GM18861 (cell line): ENCODE measurements around the gene COL11A2.

ENCODE experiments used
- ATAC-seq: cut with Tn5 transposase; IDR thresholded peaks from one replicate; pipeline ENCODE4 v1.9.1; 2021; ENCODE audit not compliant: unreplicated experiment

COL11A2 gene

DNA sequence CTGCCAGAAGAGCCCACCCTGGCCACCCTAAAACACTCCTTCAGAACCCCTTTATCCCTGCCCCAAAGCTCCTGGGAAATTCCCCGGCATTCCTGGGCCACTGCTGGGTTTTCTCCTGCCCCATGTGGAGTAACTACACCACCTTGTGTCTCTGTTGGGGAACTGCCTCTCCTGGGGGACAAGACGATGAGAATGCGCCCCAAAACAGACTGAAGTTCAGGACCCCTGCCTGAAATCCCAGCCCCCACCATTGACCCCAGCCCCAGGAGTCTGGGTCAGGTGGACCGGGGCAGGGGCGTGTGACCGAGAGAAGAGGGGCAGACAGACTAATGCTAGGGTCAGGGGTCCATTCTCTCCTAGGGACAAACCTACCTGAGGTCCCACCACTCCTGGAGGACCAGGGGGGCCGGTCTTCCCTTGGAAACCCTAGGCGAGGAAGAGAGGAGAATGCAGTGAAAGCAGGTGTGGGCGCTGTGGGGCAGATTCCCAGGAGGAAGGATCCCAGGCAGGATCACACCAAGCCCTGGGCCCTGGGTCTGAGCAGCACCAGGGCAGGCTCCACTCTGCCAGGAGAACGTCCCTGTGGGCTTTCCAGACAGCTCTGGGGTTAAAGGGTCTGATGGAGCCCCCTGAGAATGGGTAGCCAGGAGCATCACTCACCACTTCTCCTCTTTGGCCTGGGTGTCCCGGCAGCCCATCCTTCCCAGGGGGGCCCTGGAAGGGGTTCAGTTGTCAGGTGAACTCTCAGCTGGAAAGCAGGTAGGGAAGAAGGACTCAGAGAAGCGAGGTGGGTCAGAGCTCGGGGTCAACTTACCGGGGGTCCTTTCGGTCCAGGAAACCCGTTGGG, 19.4 kb downstream of the COL11A2 start:
- ATAC-seq, result no peak

DNA sequence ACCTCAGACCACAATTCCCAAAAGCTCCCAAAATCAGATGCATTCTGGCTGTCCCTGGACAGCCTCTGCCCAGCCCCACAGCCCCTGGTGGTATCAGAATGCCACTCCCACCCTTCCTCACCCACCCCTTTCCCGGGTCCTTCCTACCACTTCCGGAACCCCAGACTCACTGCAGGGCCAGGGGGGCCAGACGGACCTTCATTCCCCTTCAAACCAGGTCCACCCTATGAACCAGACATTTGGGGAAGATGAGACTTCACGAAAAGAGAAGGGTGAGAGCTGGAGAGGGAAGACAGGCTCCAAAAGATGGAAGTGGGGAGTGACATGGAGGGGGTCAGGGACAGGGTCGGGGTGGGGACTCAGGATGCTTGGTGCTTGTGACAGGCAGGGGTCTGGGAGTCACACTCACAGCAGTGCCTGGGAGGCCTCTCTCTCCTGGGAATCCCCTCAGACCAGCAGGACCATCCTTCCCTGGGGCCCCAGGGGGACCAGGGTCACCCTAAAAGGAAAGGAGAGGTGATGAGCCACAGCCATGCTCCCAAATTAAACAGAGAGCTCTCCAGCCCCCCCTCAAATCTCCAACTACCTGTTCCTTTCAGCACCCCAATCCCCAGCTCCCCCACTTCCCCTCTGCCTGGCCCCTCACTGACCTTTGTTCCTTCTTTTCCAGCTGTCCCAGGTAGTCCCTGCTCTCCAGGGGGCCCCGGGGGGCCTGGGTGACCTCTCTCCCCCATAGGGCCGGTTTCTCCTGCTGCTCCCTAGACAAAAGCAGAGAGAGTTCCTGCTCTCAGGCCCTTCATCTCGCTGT, 20.2 kb downstream of the COL11A2 start:
- ATAC-seq, result no peak

GRCh38 chr6:33171016-33171879, 21.0 kb downstream of the COL11A2 start:
- ATAC-seq, result no peak

DNA sequence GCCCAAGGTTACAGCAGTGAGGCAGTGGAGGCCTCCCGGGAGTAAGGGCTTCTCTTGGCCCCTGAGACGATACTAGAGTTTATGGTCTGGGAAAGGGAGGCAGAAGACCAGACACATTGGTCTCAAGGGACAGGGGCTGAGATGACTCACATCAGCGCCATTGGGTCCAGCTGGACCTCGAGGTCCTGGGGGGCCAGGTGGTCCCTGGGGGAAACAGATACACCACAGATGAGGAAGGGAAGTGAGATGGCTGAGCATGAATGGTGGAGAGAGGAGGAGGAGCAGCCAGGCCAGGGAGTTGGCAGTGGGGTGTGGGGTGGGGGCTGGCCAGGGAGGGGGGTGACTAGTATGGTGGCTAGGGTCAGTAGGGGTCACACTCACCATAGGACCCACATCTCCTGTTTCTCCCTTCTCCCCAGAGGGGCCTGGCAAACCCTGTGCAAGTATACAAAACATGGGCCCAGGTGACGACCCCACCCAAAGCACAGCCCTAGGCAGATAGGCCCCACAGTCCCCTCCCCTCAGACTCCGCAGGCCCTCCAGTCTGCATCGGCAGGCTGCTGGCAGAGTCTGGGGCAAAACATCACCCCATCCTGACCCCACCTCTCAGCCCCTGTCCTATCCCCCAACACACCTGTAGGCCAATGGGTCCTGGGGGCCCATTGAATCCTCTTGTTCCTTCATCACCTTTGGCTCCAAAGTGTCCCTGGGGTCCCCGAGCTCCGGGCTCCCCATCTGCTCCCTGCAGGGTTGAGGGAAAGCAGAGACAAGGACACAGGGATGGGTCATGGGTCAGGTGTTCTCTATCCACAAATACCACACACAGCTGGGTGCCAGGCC, 21.9 kb downstream of the COL11A2 start:
- ATAC-seq, result no peak

DNA sequence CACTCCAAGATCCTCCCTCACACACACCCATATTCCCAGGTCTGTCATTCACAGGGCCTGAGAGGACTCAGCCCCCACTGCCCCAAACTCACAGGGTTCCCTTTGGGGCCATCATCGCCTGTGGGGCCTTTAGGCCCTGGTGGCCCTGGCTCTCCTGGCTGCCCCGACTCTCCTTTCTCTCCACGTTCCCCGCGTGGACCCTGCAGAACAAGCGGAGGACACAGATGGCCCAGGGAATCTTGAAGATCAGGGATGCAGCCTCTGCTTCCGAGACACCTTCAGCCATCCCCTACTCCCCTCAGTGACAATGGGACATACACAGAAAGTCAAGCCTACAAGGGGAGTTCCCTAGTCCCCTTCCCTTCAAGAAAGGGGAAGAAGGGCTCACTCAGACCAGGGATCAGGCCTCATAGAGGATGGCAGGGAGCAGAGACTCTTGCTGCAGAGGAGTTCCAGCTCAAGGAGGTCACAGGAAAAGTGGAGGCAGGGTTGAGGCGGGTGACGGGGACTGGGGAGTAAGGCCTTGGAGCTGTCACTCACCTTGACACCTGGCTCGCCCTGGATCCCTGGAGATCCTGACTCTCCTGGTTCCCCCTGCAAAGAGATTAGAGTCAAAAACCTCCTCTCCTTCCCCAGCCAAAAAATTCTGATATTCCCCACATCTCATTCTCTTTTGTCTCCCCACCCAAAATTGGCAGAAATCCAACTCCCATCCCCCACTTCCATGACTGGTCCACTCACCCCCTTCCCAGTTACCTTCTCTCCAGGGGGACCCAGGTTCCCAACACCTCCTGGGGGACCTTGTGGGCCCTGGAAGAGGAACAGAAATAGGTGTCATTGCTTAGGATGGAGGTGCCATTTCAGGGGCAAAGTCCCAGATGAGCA, 22.7 kb downstream of the COL11A2 start:
- ATAC-seq, result no peak

- ATAC-seq, result no peak
Observed at GRCh38 chr6:33168639-33169038, 23.6 kb downstream of the COL11A2 start.

DNA sequence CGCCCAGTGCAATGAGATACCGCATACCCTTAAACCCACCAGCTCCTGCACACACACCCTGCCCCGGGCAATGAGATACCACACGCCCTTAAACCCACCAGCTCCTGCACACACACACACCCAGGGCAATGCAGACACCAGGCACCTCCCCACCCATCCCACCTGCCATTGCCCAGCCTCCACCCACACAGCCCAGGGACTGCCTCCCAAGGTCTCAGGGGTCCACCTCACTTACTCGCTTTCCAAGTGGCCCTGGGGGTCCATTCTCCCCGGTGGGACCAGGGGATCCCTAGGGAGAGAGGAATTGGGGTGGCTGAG, 24.0 kb downstream of the COL11A2 start:
- ATAC-seq, result no peak

- no peak for ATAC-seq
Observed at GRCh38 chr6:33167374-33168283, 24.6 kb downstream of the COL11A2 start.

- no peak for ATAC-seq
Observed at GRCh38 chr6:33166811-33167210, 25.5 kb downstream of the COL11A2 start.

GRCh38 chr6:33166363-33166762, 25.9 kb downstream of the COL11A2 start:
- ATAC-seq, result no peak

- ATAC-seq, result no peak
Observed at GRCh38 chr6:33165581-33166258, 26.5 kb downstream of the COL11A2 start.

DNA sequence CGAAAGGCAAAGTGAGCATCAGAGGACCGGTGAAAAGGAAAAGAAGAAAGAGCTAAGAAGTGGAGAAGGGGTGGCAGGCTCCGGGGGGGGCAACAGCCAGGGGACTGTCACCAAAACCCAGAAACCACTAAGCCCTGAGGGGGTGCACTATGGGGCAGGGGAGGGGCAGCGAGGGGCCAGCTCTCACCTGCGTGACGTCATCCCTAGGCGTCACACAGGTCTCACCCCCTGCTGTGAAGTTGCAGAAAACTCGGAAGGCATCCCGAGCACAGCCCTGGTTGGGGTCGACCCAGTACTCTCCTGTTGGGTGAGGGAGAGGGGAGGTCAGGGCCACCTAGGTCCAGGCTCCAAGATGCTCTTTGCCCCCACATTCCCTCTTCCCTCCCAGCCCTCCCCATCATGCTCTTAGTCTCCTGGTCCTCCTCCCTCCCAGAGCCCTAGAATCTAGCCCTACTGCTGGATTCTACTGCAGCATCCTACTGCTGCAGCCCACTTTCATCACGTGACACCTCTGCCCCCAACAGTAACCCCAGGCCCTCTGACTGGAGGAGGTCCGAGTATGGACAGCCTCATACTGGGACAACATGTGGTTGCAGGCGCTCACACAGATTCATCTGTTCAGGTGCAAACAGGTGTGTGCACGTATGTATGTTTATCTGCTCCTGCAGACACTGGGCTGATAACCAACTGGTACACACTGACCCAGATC, 27.4 kb downstream of the COL11A2 start:
- ATAC-seq, result no peak

DNA sequence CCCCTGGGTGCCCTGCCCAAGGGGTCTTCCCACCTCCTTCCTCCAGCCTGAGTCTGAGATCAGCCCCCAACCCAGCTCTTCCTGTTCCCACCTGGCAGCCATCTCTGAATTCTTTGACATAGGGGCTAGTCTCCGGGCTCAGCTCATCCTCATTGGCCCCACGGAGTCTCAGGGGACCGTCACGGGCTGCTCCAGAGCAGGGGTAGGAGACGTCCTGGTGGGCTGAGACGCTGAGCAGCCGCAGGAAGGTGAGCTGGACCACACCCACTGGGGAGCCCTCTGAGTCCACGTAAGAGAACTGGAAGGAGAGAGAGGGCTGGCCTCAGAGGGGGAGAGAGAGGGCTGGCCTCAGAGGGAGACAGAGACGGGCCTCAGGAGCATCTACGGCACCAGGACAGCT, 28.1 kb downstream of the COL11A2 start:
- no peak for ATAC-seq

GRCh38 chr6:33163540-33163939, 28.7 kb downstream of the COL11A2 start:
- no peak for ATAC-seq

DNA sequence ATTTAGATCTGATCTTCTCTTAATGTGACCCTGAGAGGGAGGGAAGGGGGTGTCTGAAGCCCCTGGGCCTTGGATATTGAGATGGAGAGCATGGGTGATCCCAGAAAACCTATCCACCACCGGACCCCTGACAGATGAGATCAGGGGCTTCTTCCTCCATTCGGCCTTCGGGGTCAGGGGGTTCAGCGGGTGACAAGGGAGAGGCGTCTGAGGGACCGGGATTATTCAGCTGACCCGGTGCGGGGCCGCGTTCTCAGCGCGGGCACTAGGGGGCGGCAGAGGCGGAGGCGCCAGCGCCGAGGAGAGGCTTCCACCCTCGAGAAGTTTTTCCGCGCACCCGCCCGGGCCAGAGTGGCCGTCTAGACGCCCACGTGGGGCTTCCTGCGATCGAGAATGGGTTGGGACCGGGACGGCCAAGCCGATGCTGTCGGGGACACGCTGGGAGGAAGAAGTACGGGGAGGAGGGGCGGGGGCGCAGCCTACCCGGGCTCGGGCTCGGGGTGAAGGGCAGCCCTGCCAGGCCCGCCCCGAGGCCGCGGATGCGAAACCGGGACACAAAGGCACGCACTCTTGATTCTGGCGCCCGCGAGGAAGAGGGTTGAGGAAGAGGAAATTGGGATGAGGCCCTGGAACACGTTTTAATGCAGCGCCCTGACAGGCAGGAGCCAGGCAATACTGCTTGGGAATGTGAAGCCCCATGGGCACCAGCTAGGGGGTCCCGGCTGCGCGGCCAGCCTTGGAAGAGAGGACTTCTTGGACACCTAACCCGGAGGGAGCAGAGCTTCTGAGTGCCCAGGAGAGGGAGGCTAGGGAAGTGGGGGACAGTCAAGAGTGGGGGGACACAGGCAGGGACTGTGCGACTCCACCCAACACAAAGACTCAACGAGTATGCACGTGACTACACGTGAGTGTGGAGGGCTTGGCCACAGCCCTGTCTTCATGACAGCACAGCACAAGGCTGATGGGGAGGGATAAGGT, 30.6 kb downstream of the COL11A2 start:
- ATAC-seq, result no peak

DNA sequence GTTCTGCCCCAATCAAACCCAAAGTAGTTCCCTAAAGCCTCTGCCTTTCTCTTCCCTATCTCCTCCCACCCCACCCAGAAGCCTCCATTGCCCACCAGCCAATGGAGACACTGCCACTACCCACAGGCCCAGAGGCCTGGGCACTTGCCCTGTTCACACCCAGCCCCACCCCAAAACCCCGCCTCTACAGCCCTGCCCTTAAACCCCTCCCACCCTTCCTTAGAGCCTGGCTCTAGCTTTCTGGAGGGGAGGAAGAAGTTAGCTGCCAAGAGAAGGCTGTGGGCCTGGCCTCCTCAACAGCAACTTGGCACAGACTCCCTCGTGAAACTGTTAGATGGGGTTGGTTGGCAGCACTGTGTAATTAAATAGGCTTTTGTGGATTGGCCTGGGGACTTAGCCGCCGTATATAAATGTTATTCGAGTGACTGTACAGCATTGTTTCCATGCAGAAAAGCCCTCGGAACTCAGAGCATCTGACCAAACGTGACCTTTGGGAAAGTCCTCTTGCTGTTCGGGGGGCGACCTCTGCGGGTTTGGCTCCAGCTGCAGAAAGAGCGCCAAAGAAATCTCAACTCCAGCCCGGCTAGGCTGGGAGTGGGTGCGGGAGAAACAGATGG, 31.4 kb downstream of the COL11A2 start:
- no peak for ATAC-seq
